Common myeloid progenitor, CD34-positive (primary cell): ENCODE data around the gene PREB.

Experiments used
- CTCF ChIA-PET: fragments of 350-600 bp; sonication (Branson Sonifier 250); formaldehyde crosslinking; loops from one replicate; lab custom pipeline; 2021; ENCODE audit warnings: antibody characterized with exemption; lab: Charles Lee
- POLR2A ChIA-PET: fragments of 350-600 bp; sonication (Branson Sonifier 250); formaldehyde crosslinking; loops from one replicate; lab custom pipeline; 2021; ENCODE audit warnings: antibody characterized with exemption; lab: Charles Lee
- DNase-seq, 3 donors: peaks; one replicate each; pipeline versions ENCODE4 v3.0.0 to v3.0.0-alpha.2; 2013
- H3K27ac ChIP-seq, 2 experiments: 1 replicate in 1 of 2; 2 replicates in 1 of 2; pipeline ENCODE4 v1.7.0; 2013; ENCODE audit warnings: inconsistent platforms in 2 of 2, low read length in 2 of 2, mild to moderate bottlenecking in 2 of 2, low read depth in 1 of 2, moderate library complexity in 1 of 2; ENCODE audit not compliant: severe bottlenecking in 2 of 2, insufficient read depth in 1 of 2, poor library complexity in 1 of 2
- H3K27me3 ChIP-seq, 5 experiments: replicated peaks in 2 of 5; 1 replicate in 3 of 5; 2 replicates in 2 of 5; pipeline versions ENCODE4 v1.6.1 to v1.7.0; 2013; ENCODE audit warnings: low read length in 4 of 5, mild to moderate bottlenecking in 2 of 5, moderate library complexity in 2 of 5, inconsistent platforms in 1 of 5; ENCODE audit not compliant: insufficient read depth in 5 of 5, control insufficient read depth in 4 of 5
- H3K36me3 ChIP-seq, 4 experiments: 1 replicate in 2 of 4; 2 replicates in 2 of 4; pipeline versions ENCODE4 v1.6.1 to v1.7.0; 2013; ENCODE audit warnings: low read length in 3 of 4, control low read depth in 1 of 4, mild to moderate bottlenecking in 1 of 4; ENCODE audit not compliant: control insufficient read depth in 4 of 4, insufficient read depth in 4 of 4
- H3K4me1 ChIP-seq, 4 experiments: 1 replicate in 3 of 4; 2 replicates in 1 of 4; pipeline versions ENCODE4 v1.6.1 to v1.7.1; 2013; ENCODE audit warnings: low read length in 3 of 4, mild to moderate bottlenecking in 3 of 4, control low read depth in 1 of 4, inconsistent platforms in 1 of 4, moderate library complexity in 1 of 4; ENCODE audit not compliant: control insufficient read depth in 4 of 4, insufficient read depth in 4 of 4; ENCODE audit errors: control extremely low read depth in 1 of 4
- H3K4me3 ChIP-seq, 7 experiments: 1 replicate in 4 of 7; 2 replicates in 3 of 7; pipeline versions ENCODE4 v1.5.1 to v1.7.0; 2013; ENCODE audit warnings: mild to moderate bottlenecking in 7 of 7, low read length in 6 of 7, moderate library complexity in 6 of 7, inconsistent platforms in 2 of 7, low read depth in 2 of 7, control low read depth in 1 of 7; ENCODE audit not compliant: insufficient read depth in 4 of 7, control insufficient read depth in 1 of 7; ENCODE audit errors: extremely low read depth in 1 of 7
- H3K9me3 ChIP-seq, 5 experiments: 1 replicate in 4 of 5; 2 replicates in 1 of 5; pipeline versions ENCODE4 v1.6.1 to v1.7.1; 2013; ENCODE audit warnings: low read length in 4 of 5, mild to moderate bottlenecking in 2 of 5, inconsistent platforms in 1 of 5, low read depth in 1 of 5, moderate library complexity in 1 of 5; ENCODE audit not compliant: control insufficient read depth in 4 of 5, insufficient read depth in 2 of 5; ENCODE audit errors: control extremely low read depth in 1 of 5
- WGBS: methylation state at CpG from one replicate; pipeline ENCODE4 v1.1.5; 2013; ENCODE audit not compliant: insufficient coverage; 5-methylcytosine and 5-hydroxymethylcytosine counted together

Gene PREB

GRCh38 chr2:27096748-27097297 is 37.6 kb downstream of the PREB start:
- ChIA-PET CTCF (interaction anchor here (0.8 to 8.2 kb wide), 21 partner anchors 9 to 207 kb away, joined by 3 to 97 read pairs (median 4); partner anchors contain the start of genes KHK, PREB and TCF23), POLR2A (interaction anchor here (0.6 to 1.1 kb wide), 2 partner anchors 29 to 95 kb away, joined by 3 read pairs; no protein-coding TSS in a partner anchor)
- H3K27me3 ChIP-seq = no peaks in the 10 kb centered on the region
- peaks cover 0 to 6% (median 1%) of the 10 kb centered on the region in 4 experiments for H3K36me3 ChIP-seq
- WGBS = no CpG with 5 or more reads among the region's 3 CpGs
- no peaks in the 10 kb centered on the region for H3K9me3 ChIP-seq
- no peak for DNase-seq
- H3K27ac ChIP-seq = no peak overlapping the region
- peaks cover 0 to 12% (median 10%) of the 10 kb centered on the region in 4 experiments for H3K4me1 ChIP-seq
- H3K4me3 ChIP-seq = no peak overlapping the region

DNA sequence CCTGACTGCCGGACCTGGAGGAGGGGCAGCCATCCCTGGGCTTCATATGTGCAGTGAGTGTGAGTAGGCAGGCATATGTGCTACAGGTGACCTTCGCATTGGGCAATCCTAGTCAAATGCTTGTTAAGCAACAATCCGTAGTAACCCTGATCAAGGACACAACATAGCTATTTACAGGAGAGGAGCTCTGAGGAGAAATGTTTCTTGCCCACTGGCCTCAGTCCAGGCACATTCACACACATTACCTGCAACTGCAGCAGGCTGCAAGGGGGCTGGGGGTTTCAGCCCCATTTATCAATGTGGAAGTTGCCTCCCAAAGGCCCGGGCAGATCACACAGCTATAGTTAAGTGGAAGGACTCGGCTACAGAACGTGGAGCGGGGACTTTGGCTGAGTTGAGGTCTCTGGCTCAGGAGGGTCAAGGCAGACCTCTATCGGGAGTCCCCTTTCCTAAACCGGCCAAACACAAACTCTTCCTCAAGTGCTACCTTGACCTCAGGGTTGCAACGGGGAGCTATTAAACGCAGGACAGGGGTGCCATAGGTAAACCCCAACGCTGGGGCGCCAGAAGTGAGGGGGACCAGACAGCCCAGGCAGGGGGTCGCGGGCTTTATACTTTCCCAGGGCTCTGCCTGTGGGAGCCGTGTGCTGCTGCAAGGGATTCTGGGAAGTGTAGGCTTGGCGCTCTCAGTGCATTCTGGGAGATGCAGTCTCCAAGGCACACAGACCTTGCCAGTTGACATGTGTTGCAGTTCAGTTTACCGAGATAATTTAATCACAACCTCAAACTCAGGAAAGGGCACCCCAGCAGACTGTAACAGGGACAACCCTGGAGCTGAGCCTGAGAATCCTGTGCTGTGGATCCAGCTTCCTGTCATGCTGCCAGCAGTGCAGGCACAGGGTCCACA is 38.4 kb downstream of the PREB start:
- CTCF ChIA-PET = interaction anchor here (0.7 to 8.2 kb wide), 12 partner anchors 8 to 97 kb away, joined by 3 to 97 read pairs (median 4); partner anchors contain the start of genes KHK and TCF23
- DNase-seq = peak in 2 of 3 donors; percentile 66 to 68
- Histone ChIP-seq H3K4me3 (peak overlapping the region in 5 of 7 experiments; percentile 35 to 77 (median 57)), H3K9me3 (no peaks in the 10 kb centered on the region), H3K4me1 (peaks cover 0 to 12% (median 10%) of the 10 kb centered on the region in 4 experiments), H3K27ac (peak overlapping the region in 1 of 2 experiments; percentile 11), H3K36me3 (peaks cover 0 to 5% (median 0%) of the 10 kb centered on the region in 4 experiments), H3K27me3 (no peaks in the 10 kb centered on the region)
- WGBS = 27% methylated on average over 15 of the region's 18 CpGs
- POLR2A ChIA-PET = no interaction called here

DNA sequence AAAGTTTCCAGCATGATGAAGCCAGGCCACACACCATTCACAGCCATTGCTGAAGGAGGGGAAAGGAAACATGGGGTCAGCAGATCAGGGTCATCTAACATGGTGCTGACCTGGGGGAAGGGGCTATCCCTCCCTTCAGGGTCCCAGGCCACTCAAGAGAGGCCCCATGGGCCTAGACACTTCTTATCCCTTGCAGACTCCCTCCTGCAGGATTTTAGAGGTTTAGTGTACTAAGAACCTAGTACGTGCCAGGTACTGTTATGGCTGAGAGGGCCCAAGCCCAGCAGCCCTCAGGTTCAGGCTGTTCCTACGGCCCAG is 39.0 kb downstream of the PREB start:
- Histone ChIP-seq H3K9me3 (no peaks in the 10 kb centered on the region), H3K4me1 (peaks cover 0 to 12% (median 10%) of the 10 kb centered on the region in 4 experiments), H3K36me3 (peaks cover 0 to 3% (median 0%) of the 10 kb centered on the region in 4 experiments), H3K27me3 (no peaks in the 10 kb centered on the region), H3K27ac (no peak overlapping the region), H3K4me3 (peak overlapping the region in 1 of 7 experiments; percentile 5)
- WGBS = 92% methylated on average over 2 of the region's 2 CpGs
- POLR2A ChIA-PET = no interaction called here
- DNase-seq = no peak
- CTCF ChIA-PET = interaction anchor here (1.2 to 8.2 kb wide), 3 partner anchors 71 to 97 kb away, joined by 3 to 97 read pairs (median 5); no protein-coding TSS in a partner anchor

GRCh38 chr2:27094353-27094984 is 40.0 kb downstream of the PREB start:
- POLR2A ChIA-PET = no interaction called here
- Histone ChIP-seq H3K36me3 (peaks cover 0 to under 1% (median 0%) of the 10 kb centered on the region in 4 experiments), H3K4me1 (peaks cover 0 to 12% (median 10%) of the 10 kb centered on the region in 4 experiments), H3K27ac (no peak overlapping the region), H3K27me3 (no peaks in the 10 kb centered on the region), H3K4me3 (no peak overlapping the region), H3K9me3 (no peaks in the 10 kb centered on the region)
- no peak for DNase-seq
- CTCF ChIA-PET = interaction anchor here (0.8 to 2.0 kb wide), 9 partner anchors 9 to 125 kb away, joined by 3 to 8 read pairs (median 4); partner anchors contain the start of gene ABHD1
- 99% methylated on average over 22 of the region's 24 CpGs for WGBS

DNA sequence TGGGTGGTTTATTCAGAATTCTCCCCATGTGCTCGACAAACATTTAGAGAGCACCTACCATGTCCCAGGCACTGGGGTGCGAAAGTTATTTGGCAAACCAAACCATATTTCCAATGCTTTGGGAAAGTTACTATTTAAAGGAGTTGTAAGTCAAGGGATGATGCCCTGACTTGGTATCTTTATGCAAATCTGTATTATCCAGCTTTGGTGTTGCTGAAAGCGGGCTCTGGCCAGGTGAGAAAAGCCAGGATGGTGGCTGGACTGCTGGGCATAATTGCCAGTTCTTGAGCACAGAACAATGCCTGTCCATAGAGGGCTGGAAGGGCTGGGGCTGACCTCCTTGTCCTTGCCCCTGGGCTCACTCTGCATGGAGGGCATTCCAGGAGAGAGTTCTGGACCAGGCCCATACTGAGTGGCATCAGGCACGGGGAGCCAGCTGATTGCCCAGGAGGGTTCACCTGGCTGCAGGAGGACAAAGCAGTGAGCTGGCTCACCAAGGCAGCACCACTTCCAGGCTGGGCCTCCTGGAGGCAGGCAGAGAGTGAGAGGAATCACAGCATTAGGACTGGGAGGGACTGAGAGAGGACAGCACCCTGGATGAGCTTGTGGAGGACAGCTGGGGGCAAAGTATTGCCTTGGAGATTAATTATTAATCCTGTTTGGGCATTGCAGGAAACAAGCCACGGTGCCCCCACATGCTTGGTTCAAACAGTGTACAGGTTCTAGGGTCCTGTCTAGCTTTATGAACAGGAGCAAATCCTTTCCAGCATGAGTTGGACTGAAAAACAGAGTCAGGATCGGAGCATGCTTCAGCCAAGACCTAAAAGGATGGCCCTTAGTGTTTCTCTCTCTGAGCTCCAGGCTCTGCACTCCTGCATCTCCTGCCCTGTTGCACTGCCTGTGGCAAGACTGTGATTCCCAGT is 40.7 kb downstream of the PREB start:
- WGBS = 100% methylated on average over 4 of the region's 6 CpGs
- no peak for DNase-seq

More for the DNA sequence above, 40.7 kb downstream of the PREB start:
- Histone ChIP-seq H3K4me1 (peaks cover 0 to 12% (median 10%) of the 10 kb centered on the region in 4 experiments), H3K36me3 (no peaks in the 10 kb centered on the region), H3K4me3 (no peak overlapping the region), H3K9me3 (no peaks in the 10 kb centered on the region), H3K27ac (no peak overlapping the region), H3K27me3 (no peaks in the 10 kb centered on the region)
- POLR2A ChIA-PET = no interaction called here
- CTCF ChIA-PET = interaction anchor here (0.8 to 2.0 kb wide), 11 partner anchors 8 to 125 kb away, joined by 3 to 8 read pairs (median 4); partner anchors contain the start of gene ABHD1
